SK-N-SH treated with all-trans-retinoic acid at 6 μM for 48 hours (cell line): ENCODE results near the gene FOLR2.

Source experiments
- CSDC2 ChIP-seq: fragments of 250-450 bp; sonication (Bioruptor Pico); IDR thresholded peaks from 2 replicates; pipeline ENCODE4 v1.5.0; 2020; ENCODE audit warnings: mild to moderate bottlenecking, moderate library complexity
- ESRRG ChIP-seq: fragments of 250-450 bp; sonication (Bioruptor Pico); IDR thresholded peaks from 2 replicates; pipeline ENCODE4 v1.6.1; 2021; ENCODE audit warnings: mild to moderate bottlenecking
- ISL1 ChIP-seq: fragments of 250-450 bp; sonication (Bioruptor Pico); IDR thresholded peaks from 2 replicates; pipeline ENCODE4 v2.1.2; 2022; ENCODE audit warnings: mild to moderate bottlenecking, moderate library complexity
- PPARA ChIP-seq: fragments of 250-450 bp; sonication (Bioruptor Pico); IDR thresholded peaks from 2 replicates; pipeline ENCODE4 v1.5.0; 2020; ENCODE audit warnings: mild to moderate bottlenecking, borderline replicate concordance
- TCF4 ChIP-seq: fragments of 250-450 bp; sonication (Bioruptor Pico); IDR thresholded peaks from 2 replicates; pipeline ENCODE4 v1.8.0; 2021; ENCODE audit warnings: mild to moderate bottlenecking, moderate library complexity, borderline replicate concordance
- TOX ChIP-seq: fragments of 250-450 bp; sonication (Bioruptor Pico); IDR thresholded peaks from 2 replicates; pipeline ENCODE4 v1.8.0; 2021; ENCODE audit warnings: mild to moderate bottlenecking, moderate library complexity, borderline replicate concordance
- ZC3H10 ChIP-seq: fragments of 250-450 bp; sonication (Bioruptor Pico); IDR thresholded peaks from 2 replicates; pipeline ENCODE4 v1.5.1; 2021; ENCODE audit warnings: mild to moderate bottlenecking, moderate library complexity
- ZFP3 ChIP-seq: fragments of 250-450 bp; sonication (Bioruptor Pico); IDR thresholded peaks from 2 replicates; pipeline ENCODE4 v1.5.0; 2020; ENCODE audit warnings: mild to moderate bottlenecking, moderate library complexity
- ZFP30 ChIP-seq: fragments of 450-650 bp; formaldehyde crosslinking; IDR thresholded peaks from 2 replicates; pipeline ENCODE4 v1.5.0; 2022; ENCODE audit warnings: mild to moderate bottlenecking, moderate library complexity
- ZNF565 ChIP-seq: fragments of 450-650 bp; formaldehyde crosslinking; conservative IDR thresholded peaks from 2 replicates; pipeline ENCODE4 v1.5.0; 2020; ENCODE audit warnings: low read depth, mild to moderate bottlenecking, moderate library complexity
- ZNF8 ChIP-seq: fragments of 450-650 bp; formaldehyde crosslinking; IDR thresholded peaks from 2 replicates; pipeline ENCODE4 v1.5.0; 2020; ENCODE audit warnings: mild to moderate bottlenecking, moderate library complexity
- TF ChIP-seq, protein P1 (sequence below): fragments of 250-450 bp; sonication (Bioruptor Pico); IDR thresholded peaks from 2 replicates; pipeline ENCODE4 v1.5.1; 2021; ENCODE audit warnings: mild to moderate bottlenecking, moderate library complexity
- TF ChIP-seq, protein P2 (sequence below): fragments of 250-450 bp; sonication (Bioruptor Pico); IDR thresholded peaks from 2 replicates; pipeline ENCODE4 v1.5.1; 2020; ENCODE audit warnings: low read depth, mild to moderate bottlenecking, moderate library complexity
- TF ChIP-seq, protein P3 (sequence below): fragments of 250-450 bp; sonication (Bioruptor Pico); IDR thresholded peaks from 2 replicates; pipeline ENCODE4 v1.8.0; 2020; ENCODE audit warnings: mild to moderate bottlenecking, moderate library complexity, borderline replicate concordance

DNA sequence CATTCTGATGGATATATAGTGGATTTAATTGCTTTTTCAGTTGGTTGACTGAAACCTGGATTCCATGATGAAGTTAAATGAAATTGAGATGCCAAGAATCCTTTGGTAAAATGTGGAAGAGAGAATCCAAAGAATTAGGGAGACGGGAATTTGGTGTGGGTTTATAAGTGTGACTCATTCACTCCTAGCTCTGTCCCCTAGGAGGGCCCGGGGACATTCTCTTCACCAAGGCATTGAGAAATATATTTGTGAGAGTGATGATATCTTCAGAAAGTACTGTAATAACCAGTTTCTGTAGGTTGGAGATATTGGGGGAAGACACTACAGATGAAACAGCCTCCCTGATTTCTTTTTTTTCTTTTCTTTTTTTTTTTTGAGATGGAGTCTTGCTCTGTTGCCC is 41.0 kb downstream of the FOLR2 start:
- TF ChIP-seq, protein P1, sequence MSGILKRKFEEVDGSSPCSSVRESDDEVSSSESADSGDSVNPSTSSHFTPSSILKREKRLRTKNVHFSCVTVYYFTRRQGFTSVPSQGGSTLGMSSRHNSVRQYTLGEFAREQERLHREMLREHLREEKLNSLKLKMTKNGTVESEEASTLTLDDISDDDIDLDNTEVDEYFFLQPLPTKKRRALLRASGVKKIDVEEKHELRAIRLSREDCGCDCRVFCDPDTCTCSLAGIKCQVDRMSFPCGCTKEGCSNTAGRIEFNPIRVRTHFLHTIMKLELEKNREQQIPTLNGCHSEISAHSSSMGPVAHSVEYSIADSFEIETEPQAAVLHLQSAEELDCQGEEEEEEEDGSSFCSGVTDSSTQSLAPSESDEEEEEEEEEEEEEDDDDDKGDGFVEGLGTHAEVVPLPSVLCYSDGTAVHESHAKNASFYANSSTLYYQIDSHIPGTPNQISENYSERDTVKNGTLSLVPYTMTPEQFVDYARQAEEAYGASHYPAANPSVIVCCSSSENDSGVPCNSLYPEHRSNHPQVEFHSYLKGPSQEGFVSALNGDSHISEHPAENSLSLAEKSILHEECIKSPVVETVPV (CRISPR knock-in tag), result no peak
- no peak for TF ChIP-seq ISL1
- TF ChIP-seq, protein P2, sequence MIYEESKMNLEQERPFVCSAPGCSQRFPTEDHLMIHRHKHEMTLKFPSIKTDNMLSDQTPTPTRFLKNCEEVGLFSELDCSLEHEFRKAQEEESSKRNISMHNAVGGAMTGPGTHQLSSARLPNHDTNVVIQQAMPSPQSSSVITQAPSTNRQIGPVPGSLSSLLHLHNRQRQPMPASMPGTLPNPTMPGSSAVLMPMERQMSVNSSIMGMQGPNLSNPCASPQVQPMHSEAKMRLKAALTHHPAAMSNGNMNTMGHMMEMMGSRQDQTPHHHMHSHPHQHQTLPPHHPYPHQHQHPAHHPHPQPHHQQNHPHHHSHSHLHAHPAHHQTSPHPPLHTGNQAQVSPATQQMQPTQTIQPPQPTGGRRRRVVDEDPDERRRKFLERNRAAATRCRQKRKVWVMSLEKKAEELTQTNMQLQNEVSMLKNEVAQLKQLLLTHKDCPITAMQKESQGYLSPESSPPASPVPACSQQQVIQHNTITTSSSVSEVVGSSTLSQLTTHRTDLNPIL (CRISPR knock-in tag), result no peak
- TF ChIP-seq ZC3H10 (CRISPR knock-in tag), result no peak
- no peak for TF ChIP-seq ZNF8 (CRISPR knock-in tag)
- TF ChIP-seq TOX (CRISPR knock-in tag), result no peak
- no peak for TF ChIP-seq ZFP30 (CRISPR knock-in tag)
- no peak for TF ChIP-seq PPARA (CRISPR knock-in tag)
- no peak for TF ChIP-seq ESRRG (CRISPR knock-in tag)
- no peak for TF ChIP-seq ZNF565 (CRISPR knock-in tag)
- no peak for TF ChIP-seq TCF4 (CRISPR knock-in tag)
- TF ChIP-seq CSDC2 (CRISPR knock-in tag), result no peak
- TF ChIP-seq, protein P3, sequence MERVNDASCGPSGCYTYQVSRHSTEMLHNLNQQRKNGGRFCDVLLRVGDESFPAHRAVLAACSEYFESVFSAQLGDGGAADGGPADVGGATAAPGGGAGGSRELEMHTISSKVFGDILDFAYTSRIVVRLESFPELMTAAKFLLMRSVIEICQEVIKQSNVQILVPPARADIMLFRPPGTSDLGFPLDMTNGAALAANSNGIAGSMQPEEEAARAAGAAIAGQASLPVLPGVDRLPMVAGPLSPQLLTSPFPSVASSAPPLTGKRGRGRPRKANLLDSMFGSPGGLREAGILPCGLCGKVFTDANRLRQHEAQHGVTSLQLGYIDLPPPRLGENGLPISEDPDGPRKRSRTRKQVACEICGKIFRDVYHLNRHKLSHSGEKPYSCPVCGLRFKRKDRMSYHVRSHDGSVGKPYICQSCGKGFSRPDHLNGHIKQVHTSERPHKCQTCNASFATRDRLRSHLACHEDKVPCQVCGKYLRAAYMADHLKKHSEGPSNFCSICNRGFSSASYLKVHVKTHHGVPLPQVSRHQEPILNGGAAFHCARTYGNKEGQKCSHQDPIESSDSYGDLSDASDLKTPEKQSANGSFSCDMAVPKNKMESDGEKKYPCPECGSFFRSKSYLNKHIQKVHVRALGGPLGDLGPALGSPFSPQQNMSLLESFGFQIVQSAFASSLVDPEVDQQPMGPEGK (CRISPR knock-in tag), result no peak
- TF ChIP-seq ZFP3 (CRISPR knock-in tag), result no peak
